MM.1S (cell line): Measurements from ENCODE around the gene PPM1F.
"Not testable (repeated sequence)": the region's sequence is repeated elsewhere in the genome, so short reads cannot be mapped to it uniquely, and the experiment has no call there.

Source experiments
- CTCF ChIP-seq: fragments of 300-600 bp; sonication (generic); IDR thresholded peaks from 2 replicates; pipeline ENCODE4 v1.5.1; 2016; ENCODE audit warnings: antibody characterized with exemption, low read length, mixed read lengths
- EZH2 ChIP-seq: fragments of 300-600 bp; sonication (generic); optimal IDR thresholded peaks from 2 replicates; pipeline ENCODE3; 2017; ENCODE audit warnings: low read depth, mild to moderate bottlenecking, antibody characterized with exemption, low read length, mixed read lengths
- EZH2phosphoT487 ChIP-seq: fragments of 300-600 bp; sonication (generic); IDR thresholded peaks from 2 replicates; pipeline ENCODE4 v1.6.1; 2018; ENCODE audit warnings: antibody characterized with exemption, low read length

- not testable (repeated sequence) for TF ChIP-seq CTCF, EZH2, EZH2phosphoT487
Observed at GRCh38 chr22:21882754-21883333, 69.8 kb downstream of the PPM1F start.
